Right lobe of liver (tissue), 6 donors: ENCODE data around the gene FGGY. TPM values are rescaled to one million over a fixed set of nuclear protein-coding genes. Genes with fewer than 3 reads are reported as not detected.

ENCODE experiments used
- ATAC-seq, 4 donors: fragments of 200-7000 bp; cut with Tn5 transposase; one replicate each; pipeline ENCODE4 v1.9.1; 2020; ENCODE audit warnings: mild to moderate bottlenecking in 4 of 4, moderate library complexity in 4 of 4
- DNase-seq, 3 donors: peaks; one replicate each; pipeline ENCODE4 v3.0.0-alpha.2; 2020
- H3K27ac ChIP-seq, 3 donors: fragments of 200-600 bp; one replicate each; pipeline ENCODE4 v1.8.0; 2022
- H3K27me3 ChIP-seq, 2 donors: fragments of 200-600 bp; one replicate each; pipeline ENCODE4 v1.8.0; 2022
- H3K36me3 ChIP-seq, 4 donors: fragments of 200-600 bp; sonication (generic) in 1 of 4; one replicate each; pipeline versions ENCODE4 v1.5.1 to v1.8.0; 2017 to 2022; ENCODE audit warnings: control low read depth in 1 of 4
- H3K4me1 ChIP-seq, 4 donors: fragments of 200-600 bp; sonication (generic) in 1 of 4; one replicate each; pipeline versions ENCODE4 v1.5.1 to v1.8.0; 2017 to 2022; ENCODE audit warnings: control low read depth in 1 of 4
- H3K4me3 ChIP-seq, 3 donors: fragments of 200-600 bp; one replicate each; pipeline ENCODE4 v1.8.0; 2022
- H3K9me3 ChIP-seq, 4 donors: fragments of 200-600 bp; sonication (generic) in 1 of 4; one replicate each; pipeline versions ENCODE4 v1.5.1 to v1.8.0; 2017 to 2022; ENCODE audit warnings: control low read depth in 1 of 4
- POLR2A ChIP-seq: fragments of 450-650 bp; IDR thresholded peaks from one replicate; pipeline ENCODE4 v1.6.1; 2017; ENCODE audit warnings: antibody characterized with exemption, mild to moderate bottlenecking
- WGBS: methylation state at CpG from one replicate; pipeline ENCODE4 v1.1.6; 2018; ENCODE audit warnings: low coverage, low lambda C conversion rate; ENCODE audit not compliant: insufficient coverage; ENCODE audit errors: missing lambda C conversion rate; 5-methylcytosine and 5-hydroxymethylcytosine counted together
- intact Hi-C, 2 donors: fragments of 100-400 bp; cut with DNase I; formaldehyde crosslinking; loops; one replicate each; pipeline versions ENCODE4 v1.11.2 to v1.14.1; 2022
- total RNA-seq, 6 experiments: library from RNA; depleted of rRNA in 2 of 6; stranded (reverse); fragments of >200 nt in 2 of 6; fragmentation: NEBNext Ultra II Directional in 3 of 6; extraction: Animal tissue kit (Norgen Biotek cat#: 25700) in 3 of 6; gene quantifications; one replicate each; pipeline versions ENCODE4 v1.1.0 to v1.2.4, GENCODE V29; 2016 to 2023
- TF ChIP-seq, protein P1 (sequence below), 4 donors: fragments of 200-600 bp in 3 of 4; fragments of 450-650 bp in 1 of 4; IDR thresholded peaks; one replicate each; pipeline versions ENCODE4 v1.5.1 to v1.8.0; 2016 to 2022; ENCODE audit warnings: antibody characterized with exemption in 4 of 4, mild to moderate bottlenecking in 2 of 4
- donor health status: DM: no; HTN: yes; CAD: no.
- donor health status: DM: no; HTN: no; CAD: no.
- donor health status: DM: no; HTN: no; CAD: no.
- donor health status: DM: no; HTN: yes; CAD: no.
- donor health status: DM: no; HTN: yes; CAD: no.

Gene FGGY
- total RNA-seq, 6 experiments from 2014 or later: 45.5 to 84.2 (median 58.7) TPM

DNA sequence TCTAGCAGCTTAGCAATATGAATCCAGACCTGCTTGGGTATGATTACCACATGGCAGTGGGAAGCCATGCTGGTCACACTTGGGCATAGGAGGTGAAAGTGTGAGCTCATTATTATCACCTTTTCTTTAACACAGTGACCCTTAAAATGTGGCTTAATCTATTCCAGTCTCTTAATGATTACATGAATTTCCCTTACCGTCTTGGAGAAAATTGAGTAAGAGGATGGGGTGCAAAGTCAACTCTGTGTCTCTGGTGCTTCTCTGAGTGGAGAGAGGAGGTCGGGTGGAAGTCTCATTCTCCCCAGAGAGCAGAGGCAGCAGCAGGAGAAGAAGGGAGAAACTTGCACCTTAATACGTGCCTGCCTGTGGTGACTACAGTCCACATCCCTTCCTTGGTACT is 91.3 kb downstream of the FGGY start:
- Histone ChIP-seq H3K4me1 (peaks cover 0 to 14% (median 5%) of the 10 kb centered on the region in 4 donors), H3K4me3 (no peak overlapping the region), H3K36me3 (no peaks in the 10 kb centered on the region), H3K27ac (no peak overlapping the region), H3K27me3 (no peaks in the 10 kb centered on the region), H3K9me3 (no peaks in the 10 kb centered on the region)
- TF ChIP-seq, protein P1, sequence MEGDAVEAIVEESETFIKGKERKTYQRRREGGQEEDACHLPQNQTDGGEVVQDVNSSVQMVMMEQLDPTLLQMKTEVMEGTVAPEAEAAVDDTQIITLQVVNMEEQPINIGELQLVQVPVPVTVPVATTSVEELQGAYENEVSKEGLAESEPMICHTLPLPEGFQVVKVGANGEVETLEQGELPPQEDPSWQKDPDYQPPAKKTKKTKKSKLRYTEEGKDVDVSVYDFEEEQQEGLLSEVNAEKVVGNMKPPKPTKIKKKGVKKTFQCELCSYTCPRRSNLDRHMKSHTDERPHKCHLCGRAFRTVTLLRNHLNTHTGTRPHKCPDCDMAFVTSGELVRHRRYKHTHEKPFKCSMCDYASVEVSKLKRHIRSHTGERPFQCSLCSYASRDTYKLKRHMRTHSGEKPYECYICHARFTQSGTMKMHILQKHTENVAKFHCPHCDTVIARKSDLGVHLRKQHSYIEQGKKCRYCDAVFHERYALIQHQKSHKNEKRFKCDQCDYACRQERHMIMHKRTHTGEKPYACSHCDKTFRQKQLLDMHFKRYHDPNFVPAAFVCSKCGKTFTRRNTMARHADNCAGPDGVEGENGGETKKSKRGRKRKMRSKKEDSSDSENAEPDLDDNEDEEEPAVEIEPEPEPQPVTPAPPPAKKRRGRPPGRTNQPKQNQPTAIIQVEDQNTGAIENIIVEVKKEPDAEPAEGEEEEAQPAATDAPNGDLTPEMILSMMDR (IDR thresholded peaks at IDR 0.05): no peak
- TF ChIP-seq POLR2A: no peak
- ATAC-seq: no peak
- intact Hi-C loops: no loop called here
- DNase-seq: no peak
- WGBS: 82% methylated on average over 3 of the region's 3 CpGs

DNA sequence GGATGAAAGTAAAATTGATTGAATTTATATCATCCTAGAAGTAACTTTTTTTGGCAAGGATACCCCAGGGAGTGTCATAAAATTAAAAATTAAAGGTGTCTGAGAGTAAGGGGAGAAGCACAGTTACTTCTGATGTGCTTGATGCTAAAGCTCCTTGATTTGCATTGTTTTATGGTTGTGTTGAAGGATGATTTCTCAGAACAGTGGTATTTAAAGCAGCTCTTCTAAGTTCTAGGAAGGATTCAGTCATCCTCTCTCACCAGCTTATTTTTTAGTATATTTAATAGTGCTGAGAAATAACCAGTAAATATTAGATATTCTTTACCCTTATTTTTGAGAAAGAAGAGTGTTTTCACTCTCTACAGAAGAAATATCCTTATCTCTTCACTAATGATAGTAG is 93.0 kb downstream of the FGGY start:
- Histone ChIP-seq H3K9me3 (no peaks in the 10 kb centered on the region), H3K27ac (no peak overlapping the region), H3K4me3 (no peak overlapping the region), H3K27me3 (no peaks in the 10 kb centered on the region), H3K36me3 (no peaks in the 10 kb centered on the region), H3K4me1 (peaks cover 0 to 30% (median 13%) of the 10 kb centered on the region in 4 donors)
- ATAC-seq: no peak
- no peak for DNase-seq
- intact Hi-C loops: no loop called here
- TF ChIP-seq, protein P1 (IDR thresholded peaks at IDR 0.05): no peak
- no peak for TF ChIP-seq POLR2A

DNA sequence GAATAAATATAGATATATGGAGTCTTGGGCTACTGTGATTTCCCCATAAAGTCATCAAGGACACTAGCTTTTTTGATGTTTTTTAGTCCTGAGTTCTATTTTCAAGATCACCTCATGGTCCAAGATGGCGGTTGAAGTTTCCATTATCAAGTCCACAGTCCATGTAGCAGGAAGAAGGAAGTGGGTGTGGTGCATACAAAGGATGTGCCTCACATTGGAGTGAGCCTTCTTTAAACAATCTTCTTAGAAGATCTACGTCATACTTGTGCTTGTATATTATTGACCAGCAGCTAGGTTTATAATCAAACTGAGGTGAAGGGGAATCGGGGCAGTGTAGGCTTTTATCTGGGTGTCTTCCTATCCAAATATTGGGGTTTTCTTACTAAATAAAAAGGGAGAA is 93.4 kb downstream of the FGGY start:
- ATAC-seq: no peak
- intact Hi-C loops: no loop called here
- 91% methylated on average over 3 of the region's 3 CpGs for WGBS

DNA sequence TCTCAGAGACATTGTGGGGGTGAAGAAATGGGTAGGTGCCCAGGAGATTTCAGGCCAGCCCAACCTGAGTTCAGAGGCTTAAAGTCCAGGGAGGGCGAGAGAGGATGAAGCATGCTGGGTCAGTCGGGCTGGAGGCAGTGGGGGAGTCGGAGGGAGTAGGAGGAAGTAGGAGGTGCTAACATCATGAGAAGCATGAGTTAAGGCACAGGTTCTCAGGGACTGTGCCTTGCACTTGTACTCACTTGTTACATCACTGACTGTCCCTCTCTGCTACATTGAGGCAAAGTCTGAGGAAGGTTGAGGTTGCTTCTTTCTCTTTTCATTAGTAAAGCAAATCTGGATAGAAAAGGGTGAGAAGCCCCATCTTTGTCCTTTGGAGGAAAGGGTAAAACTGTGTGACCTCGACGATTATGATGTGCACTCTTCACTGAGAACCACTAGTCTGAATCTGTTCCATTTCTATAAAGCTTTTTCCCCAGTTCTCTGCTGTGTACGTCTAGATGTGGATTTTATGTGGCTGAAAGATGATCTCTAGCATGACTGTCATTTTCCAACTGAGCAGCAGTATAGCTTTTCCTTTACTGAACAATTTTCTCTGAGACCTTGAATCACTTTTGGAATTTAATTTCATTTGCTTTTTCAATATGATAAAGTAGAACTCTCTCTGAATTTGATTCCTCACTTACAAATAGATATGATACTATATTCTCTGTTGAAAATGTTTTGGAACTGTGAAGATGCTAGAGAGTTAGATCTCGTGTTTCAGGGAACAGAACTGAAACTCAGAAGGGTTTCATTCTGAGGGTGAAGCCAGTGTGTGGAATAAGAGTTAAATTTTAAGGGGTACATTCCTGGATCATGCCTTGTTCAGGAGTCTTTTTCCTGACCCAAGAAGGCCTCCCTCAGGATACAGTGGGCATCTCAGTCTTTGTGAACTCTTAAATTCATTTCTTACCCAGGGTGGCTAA is 94.6 kb downstream of the FGGY start:
- WGBS: 57% methylated on average over 6 of the region's 7 CpGs

More for the DNA sequence above, 93.4 kb downstream of the FGGY start:
- Histone ChIP-seq H3K27me3 (no peaks in the 10 kb centered on the region), H3K4me1 (peaks cover 0 to 31% (median 16%) of the 10 kb centered on the region in 4 donors), H3K27ac (no peak overlapping the region), H3K36me3 (no peaks in the 10 kb centered on the region), H3K4me3 (no peak overlapping the region), H3K9me3 (no peaks in the 10 kb centered on the region)
- DNase-seq: no peak
- TF ChIP-seq, protein P1 (IDR thresholded peaks at IDR 0.05): no peak
- no peak for TF ChIP-seq POLR2A

More for the DNA sequence above, 94.6 kb downstream of the FGGY start:
- no peak for DNase-seq
- ATAC-seq: no peak
- Histone ChIP-seq H3K36me3 (no peaks in the 10 kb centered on the region), H3K4me1 (peaks cover 0 to 41% (median 20%) of the 10 kb centered on the region in 4 donors), H3K9me3 (no peaks in the 10 kb centered on the region), H3K27me3 (no peaks in the 10 kb centered on the region), H3K4me3 (no peak overlapping the region), H3K27ac (no peak overlapping the region)
- TF ChIP-seq, protein P1 (IDR thresholded peaks at IDR 0.05): no peak
- TF ChIP-seq POLR2A: no peak
- intact Hi-C loops: no loop called here
